Measurements from ENCODE around the gene PACSIN2. TPM values are rescaled to one million over a fixed set of nuclear protein-coding genes. Genes with fewer than 3 reads are reported as not detected.
A peak's percentile ranks its signal among the peaks of the same experiment; 100 is the strongest.

Gene PACSIN2
- total and polyA plus RNA-seq, 2 of the 13 experiments (the other 11 are each of a cell fraction or from before 2014, with no cell fraction given) = 54.1 to 68.8 TPM

- TF ChIP-seq ZNF597 (CRISPR knock-in tag; IDR thresholded peaks at IDR 0.05) (no peak), TCF7 (IDR thresholded peaks at IDR 0.05; ENCODE audit: low read depth) (peak; percentile 71), SAFB2 (CRISPR knock-in tag; IDR thresholded peaks at IDR 0.05; ENCODE audit: borderline replicate concordance, low read depth) (no peak), ZNF580 (CRISPR knock-in tag; IDR thresholded peaks at IDR 0.05; ENCODE audit: borderline replicate concordance, low read depth) (no peak), ZNF543 (CRISPR knock-in tag; IDR thresholded peaks at IDR 0.05) (peak; percentile 89), NR2C2 (CRISPR knock-in tag; IDR thresholded peaks at IDR 0.05; ENCODE audit: borderline replicate concordance) (peak; percentile 40; the same call in 1 of the 2 replicates), ZNF770 (CRISPR knock-in tag; IDR thresholded peaks at IDR 0.05) (no peak; the same call in 1 of the 2 replicates), SRY (CRISPR knock-in tag; IDR thresholded peaks at IDR 0.05) (no peak), CHD2 (IDR thresholded peaks at IDR 0.05; ENCODE audit: low read depth, low read length) (no peak), ZSCAN21 (CRISPR knock-in tag; IDR thresholded peaks at IDR 0.05; ENCODE audit: borderline replicate concordance) (no peak), TFDP2 (CRISPR knock-in tag; IDR thresholded peaks at IDR 0.05) (no peak; the same call in 1 of the 2 replicates), CEBPB (IDR thresholded peaks at IDR 0.05; ENCODE audit: borderline replicate concordance, low read depth, low read length) (peak; percentile 97), ARNTL (CRISPR knock-in tag; IDR thresholded peaks at IDR 0.05) (no peak), ZKSCAN5 (CRISPR knock-in tag; IDR thresholded peaks at IDR 0.05) (no peak), AKAP8 (CRISPR knock-in tag; IDR thresholded peaks at IDR 0.05) (no peak), RBFOX2 (IDR thresholded peaks at IDR 0.05; ENCODE audit: low read depth, low read length) (no peak; the same call in 1 of the 2 replicates), PRPF4 (IDR thresholded peaks at IDR 0.05; ENCODE audit: low read depth, low read length, poor library complexity, severe bottlenecking) (no peak), DMAP1 (CRISPR knock-in tag; IDR thresholded peaks at IDR 0.05) (no peak), NPAS2 (CRISPR knock-in tag; IDR thresholded peaks at IDR 0.05; ENCODE audit: borderline replicate concordance) (no peak), ZNF75D (CRISPR knock-in tag; IDR thresholded peaks at IDR 0.05; ENCODE audit: borderline replicate concordance) (no peak), IKZF1 (IDR thresholded peaks at IDR 0.05) (no peak), NR2F2 (IDR thresholded peaks at IDR 0.05; ENCODE audit: borderline replicate concordance, low read depth) (peak; percentile 58; the same call in 1 of the 2 replicates), ZNF350 (CRISPR knock-in tag; IDR thresholded peaks at IDR 0.05; ENCODE audit: borderline replicate concordance, low read depth) (peak; percentile 37; the same call in 1 of the 2 replicates), TOPORS (CRISPR knock-in tag; IDR thresholded peaks at IDR 0.05) (no peak), HDAC6 (IDR thresholded peaks at IDR 0.05; ENCODE audit: low read depth, low read length) (no peak), ZNF264 (CRISPR knock-in tag; IDR thresholded peaks at IDR 0.05) (peak; percentile 96)
- TF ChIP-seq, protein P1, sequence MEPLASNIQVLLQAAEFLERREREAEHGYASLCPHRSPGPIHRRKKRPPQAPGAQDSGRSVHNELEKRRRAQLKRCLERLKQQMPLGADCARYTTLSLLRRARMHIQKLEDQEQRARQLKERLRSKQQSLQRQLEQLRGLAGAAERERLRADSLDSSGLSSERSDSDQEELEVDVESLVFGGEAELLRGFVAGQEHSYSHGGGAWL (CRISPR knock-in tag; IDR thresholded peaks at IDR 0.05) = no peak
Measured at GRCh38 chr22:42994917-42995562, 19.9 kb downstream of the PACSIN2 start (continued).
